Sigmoid colon (tissue), 3 donors: Measurements from ENCODE around the gene RUFY4.

Source experiments
- POLR2A ChIP-seq, 2 donors: fragments of 450-650 bp; IDR thresholded peaks; one replicate each; pipeline ENCODE4 v1.6.1; 2016; ENCODE audit warnings: antibody characterized with exemption in 2 of 2, mild to moderate bottlenecking in 2 of 2, moderate library complexity in 2 of 2
- TF ChIP-seq, protein P1 (sequence below), 4 experiments: fragments of 450-650 bp in 3 of 4; fragments of 200-600 bp in 1 of 4; IDR thresholded peaks; one replicate each; pipeline ENCODE4 v1.5.1; 2016 to 2019; ENCODE audit warnings: antibody characterized with exemption in 4 of 4, mild to moderate bottlenecking in 3 of 4, moderate library complexity in 2 of 4

DNA sequence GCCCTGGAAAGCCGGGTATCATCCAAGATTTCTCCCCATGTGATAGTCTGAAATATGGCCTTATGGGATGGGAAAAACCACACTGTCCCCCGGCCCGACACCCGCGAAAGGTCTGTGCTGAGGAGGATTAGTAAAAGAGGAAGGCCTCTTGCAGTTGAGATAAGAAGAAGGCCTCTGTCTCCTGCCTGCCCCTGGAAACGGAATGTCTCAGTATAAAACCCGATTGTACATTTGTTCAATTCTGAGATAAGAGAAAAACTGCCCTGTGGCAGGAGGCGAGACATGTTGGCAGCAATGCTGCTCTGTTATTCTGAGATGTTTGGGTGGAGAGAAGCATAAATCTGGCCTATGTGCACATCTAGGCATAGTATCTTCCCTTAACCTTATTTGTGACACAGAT, 26.8 kb downstream of the RUFY4 start:
- TF ChIP-seq, protein P1, sequence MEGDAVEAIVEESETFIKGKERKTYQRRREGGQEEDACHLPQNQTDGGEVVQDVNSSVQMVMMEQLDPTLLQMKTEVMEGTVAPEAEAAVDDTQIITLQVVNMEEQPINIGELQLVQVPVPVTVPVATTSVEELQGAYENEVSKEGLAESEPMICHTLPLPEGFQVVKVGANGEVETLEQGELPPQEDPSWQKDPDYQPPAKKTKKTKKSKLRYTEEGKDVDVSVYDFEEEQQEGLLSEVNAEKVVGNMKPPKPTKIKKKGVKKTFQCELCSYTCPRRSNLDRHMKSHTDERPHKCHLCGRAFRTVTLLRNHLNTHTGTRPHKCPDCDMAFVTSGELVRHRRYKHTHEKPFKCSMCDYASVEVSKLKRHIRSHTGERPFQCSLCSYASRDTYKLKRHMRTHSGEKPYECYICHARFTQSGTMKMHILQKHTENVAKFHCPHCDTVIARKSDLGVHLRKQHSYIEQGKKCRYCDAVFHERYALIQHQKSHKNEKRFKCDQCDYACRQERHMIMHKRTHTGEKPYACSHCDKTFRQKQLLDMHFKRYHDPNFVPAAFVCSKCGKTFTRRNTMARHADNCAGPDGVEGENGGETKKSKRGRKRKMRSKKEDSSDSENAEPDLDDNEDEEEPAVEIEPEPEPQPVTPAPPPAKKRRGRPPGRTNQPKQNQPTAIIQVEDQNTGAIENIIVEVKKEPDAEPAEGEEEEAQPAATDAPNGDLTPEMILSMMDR (IDR thresholded peaks at IDR 0.05) = no peak
- TF ChIP-seq POLR2A (IDR thresholded peaks at IDR 0.05) = no peak
